Peyer's patch (tissue), 4 donors: ENCODE measurements around the gene PLA2G6.

ENCODE experiments used
- POLR2A ChIP-seq, 2 donors: fragments of 450-650 bp; IDR thresholded peaks; one replicate each; pipeline ENCODE4 v1.5.1; 2017; ENCODE audit warnings: antibody characterized with exemption in 2 of 2, mild to moderate bottlenecking in 2 of 2, moderate library complexity in 2 of 2
- TF ChIP-seq, protein P1 (sequence below), 6 experiments: fragments of 450-650 bp in 4 of 6; fragments of 200-600 bp in 2 of 6; sonication (generic) in 1 of 6; IDR thresholded peaks; one replicate each; pipeline ENCODE4 v1.5.1; 2017 to 2019; ENCODE audit warnings: antibody characterized with exemption in 6 of 6, mild to moderate bottlenecking in 3 of 6, moderate library complexity in 1 of 6

DNA sequence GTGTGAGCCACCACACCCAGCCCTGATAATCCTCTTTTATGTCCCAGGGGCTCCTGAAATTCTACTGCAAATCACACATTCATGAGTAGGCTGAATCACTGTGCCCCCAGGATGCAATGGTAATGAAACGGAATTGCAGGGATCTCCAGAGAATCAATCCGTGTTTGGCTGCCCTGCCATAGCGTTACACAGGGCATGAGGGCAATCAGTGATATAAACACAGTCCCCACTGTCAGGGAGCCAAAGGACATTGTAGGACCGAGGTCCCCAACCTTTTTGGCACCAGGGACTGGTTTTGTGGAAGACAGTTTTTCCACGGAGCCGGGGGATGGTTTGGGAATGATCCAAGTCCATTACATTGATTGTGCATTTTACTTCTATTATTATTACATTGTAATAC, 9.0 kb upstream of the PLA2G6 start:
- TF ChIP-seq, protein P1, sequence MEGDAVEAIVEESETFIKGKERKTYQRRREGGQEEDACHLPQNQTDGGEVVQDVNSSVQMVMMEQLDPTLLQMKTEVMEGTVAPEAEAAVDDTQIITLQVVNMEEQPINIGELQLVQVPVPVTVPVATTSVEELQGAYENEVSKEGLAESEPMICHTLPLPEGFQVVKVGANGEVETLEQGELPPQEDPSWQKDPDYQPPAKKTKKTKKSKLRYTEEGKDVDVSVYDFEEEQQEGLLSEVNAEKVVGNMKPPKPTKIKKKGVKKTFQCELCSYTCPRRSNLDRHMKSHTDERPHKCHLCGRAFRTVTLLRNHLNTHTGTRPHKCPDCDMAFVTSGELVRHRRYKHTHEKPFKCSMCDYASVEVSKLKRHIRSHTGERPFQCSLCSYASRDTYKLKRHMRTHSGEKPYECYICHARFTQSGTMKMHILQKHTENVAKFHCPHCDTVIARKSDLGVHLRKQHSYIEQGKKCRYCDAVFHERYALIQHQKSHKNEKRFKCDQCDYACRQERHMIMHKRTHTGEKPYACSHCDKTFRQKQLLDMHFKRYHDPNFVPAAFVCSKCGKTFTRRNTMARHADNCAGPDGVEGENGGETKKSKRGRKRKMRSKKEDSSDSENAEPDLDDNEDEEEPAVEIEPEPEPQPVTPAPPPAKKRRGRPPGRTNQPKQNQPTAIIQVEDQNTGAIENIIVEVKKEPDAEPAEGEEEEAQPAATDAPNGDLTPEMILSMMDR (IDR thresholded peaks at IDR 0.05): no peak
- TF ChIP-seq POLR2A (IDR thresholded peaks at IDR 0.05): no peak
